Measurements from ENCODE around the gene MICB.
"Not testable (repeated sequence)": the region's sequence is repeated elsewhere in the genome, so short reads cannot be mapped to it uniquely, and the experiment has no call there.

The MICB gene

GRCh38 chr6:31479151-31479932 is 18.6 kb upstream of the MICB start:
- no peak overlapping the region for H3K4me3 ChIP-seq (ENCODE audit: low read depth, low read length)
- DNase-seq (ENCODE audit: low read depth), result no peak
- in situ Hi-C loops (cut with HindIII; ENCODE audit: low sequenced_read_pairs), result no loop called here
- TF ChIP-seq CTCF (IDR thresholded peaks at IDR 0.05; ENCODE audit: low read depth, low read length, missing control alignments), result no peak

- no peak for DNase-seq (ENCODE audit: low read depth)
- no peak overlapping the region for H3K4me3 ChIP-seq (ENCODE audit: low read depth, low read length)
- in situ Hi-C loops (cut with HindIII; ENCODE audit: low sequenced_read_pairs), result no loop called here
- TF ChIP-seq CTCF (IDR thresholded peaks at IDR 0.05; ENCODE audit: low read depth, low read length, missing control alignments), result no peak
Observed at GRCh38 chr6:31479933-31480535, 17.9 kb upstream of the MICB start.

- no peak for DNase-seq (ENCODE audit: low read depth)
- no peak for TF ChIP-seq CTCF (IDR thresholded peaks at IDR 0.05; ENCODE audit: low read depth, low read length, missing control alignments)
- H3K4me3 ChIP-seq (ENCODE audit: low read depth, low read length), result no peak overlapping the region
- in situ Hi-C loops (cut with HindIII; ENCODE audit: low sequenced_read_pairs), result no loop called here
Observed at GRCh38 chr6:31480574-31480973, 17.4 kb upstream of the MICB start.

GRCh38 chr6:31483392-31483791 is 14.6 kb upstream of the MICB start:
- TF ChIP-seq CTCF (IDR thresholded peaks at IDR 0.05; ENCODE audit: low read depth, low read length, missing control alignments), result no peak
- no peak for DNase-seq (ENCODE audit: low read depth)

GRCh38 chr6:31485055-31485454 is 12.9 kb upstream of the MICB start:
- no peak for DNase-seq (ENCODE audit: low read depth)
- no peak overlapping the region for H3K4me3 ChIP-seq (ENCODE audit: low read depth, low read length)
- no peak for TF ChIP-seq CTCF (IDR thresholded peaks at IDR 0.05; ENCODE audit: low read depth, low read length, missing control alignments)
- in situ Hi-C loops (cut with HindIII; ENCODE audit: low sequenced_read_pairs), result no loop called here

More at GRCh38 chr6:31483392-31483791, 14.6 kb upstream of the MICB start:
- H3K4me3 ChIP-seq (ENCODE audit: low read depth, low read length), result no peak overlapping the region
- in situ Hi-C loops (cut with HindIII; ENCODE audit: low sequenced_read_pairs), result no loop called here

GRCh38 chr6:31486065-31486837 is 11.7 kb upstream of the MICB start:
- H3K4me3 ChIP-seq (ENCODE audit: low read depth, low read length); DNase-seq (ENCODE audit: low read depth); in situ Hi-C loops (cut with HindIII; ENCODE audit: low sequenced_read_pairs): not testable (repeated sequence)

GRCh38 chr6:31487674-31488073 is 10.3 kb upstream of the MICB start:
- in situ Hi-C loops (cut with HindIII; ENCODE audit: low sequenced_read_pairs); H3K4me3 ChIP-seq (ENCODE audit: low read depth, low read length); DNase-seq (ENCODE audit: low read depth): not testable (repeated sequence)
